ENCODE data around the gene TRAPPC6A.

The TRAPPC6A gene

GRCh38 chr19:45147835-45148676, 30.0 kb downstream of the TRAPPC6A start:
- no peak for DNase-seq (ENCODE audit: low spot score)

- DNase-seq (ENCODE audit: low spot score), result no peak
Measured at GRCh38 chr19:45146741-45147205, 31.3 kb downstream of the TRAPPC6A start.

GRCh38 chr19:45146251-45146650, 31.8 kb downstream of the TRAPPC6A start:
- no peak for DNase-seq (ENCODE audit: low spot score)

- no peak for DNase-seq (ENCODE audit: low spot score)
Measured at GRCh38 chr19:45145270-45146189, 32.5 kb downstream of the TRAPPC6A start.

GRCh38 chr19:45144431-45145269, 33.4 kb downstream of the TRAPPC6A start:
- no peak for DNase-seq (ENCODE audit: low spot score)

GRCh38 chr19:45142726-45143110, 35.3 kb downstream of the TRAPPC6A start:
- DNase-seq (ENCODE audit: low spot score), result no peak

GRCh38 chr19:45142016-45142725, 35.9 kb downstream of the TRAPPC6A start:
- no peak for DNase-seq (ENCODE audit: low spot score)

GRCh38 chr19:45141203-45141900, 36.7 kb downstream of the TRAPPC6A start:
- no peak for DNase-seq (ENCODE audit: low spot score)

- DNase-seq (ENCODE audit: low spot score), result no peak
Measured at GRCh38 chr19:45140533-45140932, 37.5 kb downstream of the TRAPPC6A start.

GRCh38 chr19:45140144-45140503, 37.9 kb downstream of the TRAPPC6A start:
- no peak for DNase-seq (ENCODE audit: low spot score)

GRCh38 chr19:45139286-45140143, 38.5 kb downstream of the TRAPPC6A start:
- no peak for DNase-seq (ENCODE audit: low spot score)

GRCh38 chr19:45138303-45138751, 39.7 kb downstream of the TRAPPC6A start:
- no peak for DNase-seq (ENCODE audit: low spot score)

- peak; percentile 78 for DNase-seq (ENCODE audit: low spot score)
Measured at GRCh38 chr19:45137179-45137761, 40.8 kb downstream of the TRAPPC6A start.

- no peak for DNase-seq (ENCODE audit: low spot score)
Measured at GRCh38 chr19:45136507-45137178, 41.4 kb downstream of the TRAPPC6A start.

GRCh38 chr19:45135176-45135885, 42.7 kb downstream of the TRAPPC6A start:
- DNase-seq (ENCODE audit: low spot score), result no peak

GRCh38 chr19:45133661-45134060, 44.4 kb downstream of the TRAPPC6A start:
- DNase-seq (ENCODE audit: low spot score), result no peak

- no peak for DNase-seq (ENCODE audit: low spot score)
Measured at GRCh38 chr19:45130888-45131615, 47.0 kb downstream of the TRAPPC6A start.
